SK-MEL-5 (cell line): ENCODE data around the gene SVOP. TPM values are rescaled to one million over a fixed set of nuclear protein-coding genes. Genes with fewer than 3 reads are reported as not detected.
"Not testable (repeated sequence)": the region's sequence is repeated elsewhere in the genome, so short reads cannot be mapped to it uniquely, and the experiment has no call there.

Experiments used
- DNase-seq: peaks from one replicate; pipeline ENCODE4 v3.0.0-alpha.2; 2016; ENCODE audit warnings: low read depth, low spot score
- in situ Hi-C: cut with HindIII; loops from 2 replicates; pipeline ENCODE4 v1.10.0; 2016; ENCODE audit warnings: low sequenced_read_pairs, high pct_unique_total_duplicates, low pct_unique_long_range_greater_than_20kb
- polyA plus RNA-seq, 2 experiments: library from polyadenylated mRNA; depleted of rRNA; stranded (reverse); fragments of >200 nt; gene quantifications; 2 replicates each; pipeline ENCODE4 v1.2.3, GENCODE V29; 2015
- total RNA-seq: library from RNA; depleted of rRNA; stranded (reverse); fragments of >200 nt; shearing (Covaris generic); gene quantifications from 2 replicates; pipeline ENCODE4 v1.2.3, GENCODE V29; 2014; rRNA removed

SVOP gene
- 0.05 TPM in 1 of 2 replicates, not detected in the other for total RNA-seq
- 0.01 TPM in 1 of 2 replicates, not detected in the other for polyA plus RNA-seq (2015; cell fraction: cytosol; rRNA removed)
- polyA plus RNA-seq (2015; cell fraction: nucleus; rRNA removed): not detected in 2 replicates

GRCh38 chr12:109020796-109021380 is at the start of gene SVOP:
SVOP (minus strand) TSS chr12:109021068; CDS start chr12:109020868, 200 bp downstream.
- DNase-seq: peak; percentile 81
- in situ Hi-C loops: no loop called here

GRCh38 chr12:109069307-109070271 is 48.7 kb upstream of the SVOP start:
- no peak for DNase-seq
- in situ Hi-C loops: no loop called here

- no peak for DNase-seq
- in situ Hi-C loops: no loop called here
Measured at GRCh38 chr12:109065853-109066193, 45.0 kb upstream of the SVOP start.

- DNase-seq: no peak
- in situ Hi-C loops: no loop called here
Measured at GRCh38 chr12:109065154-109065852, 44.4 kb upstream of the SVOP start.

- no peak for DNase-seq
- in situ Hi-C loops: no loop called here
Measured at GRCh38 chr12:109064143-109064542, 43.3 kb upstream of the SVOP start.

- in situ Hi-C loops: no loop called here
- DNase-seq: no peak
Measured at GRCh38 chr12:109058773-109059172, 37.9 kb upstream of the SVOP start.

- in situ Hi-C loops: no loop called here
- no peak for DNase-seq
Measured at GRCh38 chr12:109057376-109057775, 36.5 kb upstream of the SVOP start.

- DNase-seq: no peak
- in situ Hi-C loops: no loop called here
Measured at GRCh38 chr12:109056891-109057290, 36.0 kb upstream of the SVOP start.

GRCh38 chr12:109054520-109054919 is 33.7 kb upstream of the SVOP start:
- in situ Hi-C loops: no loop called here

GRCh38 chr12:109054124-109054513 is 33.3 kb upstream of the SVOP start:
- in situ Hi-C loops, DNase-seq: not testable (repeated sequence)

More at GRCh38 chr12:109054520-109054919, 33.7 kb upstream of the SVOP start:
- no peak for DNase-seq

- in situ Hi-C loops: no loop called here
- peak; percentile 6 for DNase-seq
Measured at GRCh38 chr12:109053382-109054123, 32.7 kb upstream of the SVOP start.

GRCh38 chr12:109052414-109053323 is 31.8 kb upstream of the SVOP start, which contains the start of gene USP30:
USP30 (plus strand) TSS chr12:109052576; CDS start chr12:109052679, 103 bp downstream.
- in situ Hi-C loops: no loop called here
- DNase-seq: peak; percentile 89

GRCh38 chr12:109052097-109052413 is 31.2 kb upstream of the SVOP start:
- in situ Hi-C loops: no loop called here
- no peak for DNase-seq

- DNase-seq, in situ Hi-C loops: not testable (repeated sequence)
Measured at GRCh38 chr12:109049794-109050193, 28.9 kb upstream of the SVOP start.

- peak; percentile 39 for DNase-seq
- in situ Hi-C loops: not testable (repeated sequence)
Measured at GRCh38 chr12:109048706-109049105, 27.8 kb upstream of the SVOP start.

GRCh38 chr12:109047081-109047805 is 26.4 kb upstream of the SVOP start:
- in situ Hi-C loops: no loop called here
- no peak for DNase-seq
